Astrocyte (in vitro differentiated cells and primary cell): ENCODE measurements around the gene CNTNAP2.
"Not testable (repeated sequence)": the region's sequence is repeated elsewhere in the genome, so short reads cannot be mapped to it uniquely, and the experiment has no call there.

ENCODE experiments used
- EZH2 ChIP-seq: IDR thresholded peaks from 2 replicates; pipeline ENCODE4 v1.6.1; 2012; ENCODE audit warnings: mild to moderate bottlenecking, low read length, inconsistent platforms; ENCODE audit not compliant: insufficient read depth
- TF ChIP-seq, protein P1 (sequence below): IDR thresholded peaks from 2 replicates; pipeline ENCODE4 v1.5.1; 2011; ENCODE audit warnings: low read depth, mild to moderate bottlenecking, inconsistent platforms, low read length, moderate library complexity; ENCODE audit not compliant: insufficient read depth

DNA sequence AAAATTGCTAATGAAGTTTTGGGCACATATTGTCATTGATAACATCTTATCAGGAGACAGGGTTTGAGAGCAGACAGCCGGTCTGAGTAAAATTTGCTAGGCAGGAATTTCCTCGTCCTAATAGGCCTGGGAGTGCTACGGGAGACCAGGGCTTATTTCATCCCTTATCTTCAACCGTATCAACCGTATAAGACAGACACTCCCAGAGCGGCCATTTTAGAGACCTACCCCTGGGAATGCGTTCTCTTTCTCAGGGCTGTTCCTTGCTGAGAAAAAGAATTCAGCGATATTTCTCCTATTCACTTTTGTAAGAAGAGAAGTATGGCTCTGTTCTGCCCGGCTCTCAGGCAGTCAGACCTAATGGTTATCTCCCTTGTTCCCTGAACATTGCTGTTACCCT, 74.8 kb downstream of the CNTNAP2 start:
- TF ChIP-seq, protein P1, sequence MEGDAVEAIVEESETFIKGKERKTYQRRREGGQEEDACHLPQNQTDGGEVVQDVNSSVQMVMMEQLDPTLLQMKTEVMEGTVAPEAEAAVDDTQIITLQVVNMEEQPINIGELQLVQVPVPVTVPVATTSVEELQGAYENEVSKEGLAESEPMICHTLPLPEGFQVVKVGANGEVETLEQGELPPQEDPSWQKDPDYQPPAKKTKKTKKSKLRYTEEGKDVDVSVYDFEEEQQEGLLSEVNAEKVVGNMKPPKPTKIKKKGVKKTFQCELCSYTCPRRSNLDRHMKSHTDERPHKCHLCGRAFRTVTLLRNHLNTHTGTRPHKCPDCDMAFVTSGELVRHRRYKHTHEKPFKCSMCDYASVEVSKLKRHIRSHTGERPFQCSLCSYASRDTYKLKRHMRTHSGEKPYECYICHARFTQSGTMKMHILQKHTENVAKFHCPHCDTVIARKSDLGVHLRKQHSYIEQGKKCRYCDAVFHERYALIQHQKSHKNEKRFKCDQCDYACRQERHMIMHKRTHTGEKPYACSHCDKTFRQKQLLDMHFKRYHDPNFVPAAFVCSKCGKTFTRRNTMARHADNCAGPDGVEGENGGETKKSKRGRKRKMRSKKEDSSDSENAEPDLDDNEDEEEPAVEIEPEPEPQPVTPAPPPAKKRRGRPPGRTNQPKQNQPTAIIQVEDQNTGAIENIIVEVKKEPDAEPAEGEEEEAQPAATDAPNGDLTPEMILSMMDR = not testable (repeated sequence)
- TF ChIP-seq EZH2 = not testable (repeated sequence)
